HEK293 (cell line): ENCODE data around the gene LARP6.

Source experiments
- KLF10 ChIP-seq: fragments of 450-650 bp; IDR thresholded peaks from 2 replicates; pipeline ENCODE4 v1.5.1; 2018; ENCODE audit warnings: missing biosample characterization, mild to moderate bottlenecking, missing genetic modification characterization
- PBX3 ChIP-seq: sonication (generic); formaldehyde crosslinking; IDR thresholded peaks from 2 replicates; pipeline ENCODE4 v1.8.1; 2022; ENCODE audit warnings: mild to moderate bottlenecking, moderate library complexity, missing genetic modification reagents
- PRDM2 ChIP-seq: fragments of 450-650 bp; formaldehyde crosslinking; IDR thresholded peaks from 2 replicates; pipeline ENCODE4 v1.5.1; 2016; ENCODE audit warnings: missing biosample characterization, missing genetic modification characterization, borderline replicate concordance
- REST ChIP-seq: fragments of 450-650 bp; formaldehyde crosslinking; IDR thresholded peaks from 2 replicates; pipeline ENCODE4 v1.5.1; 2016; ENCODE audit warnings: missing biosample characterization, missing genetic modification characterization
- TRIM28 ChIP-seq: IDR thresholded peaks from 2 replicates; pipeline ENCODE4 v1.6.1; 2011; ENCODE audit warnings: low read length, control low read depth, borderline replicate concordance
- WT1 ChIP-seq: fragments of 450-650 bp; formaldehyde crosslinking; IDR thresholded peaks from 2 replicates; pipeline ENCODE4 v1.5.1; 2016; ENCODE audit warnings: missing biosample characterization, missing genetic modification characterization
- YY2 ChIP-seq: fragments of 450-650 bp; formaldehyde crosslinking; IDR thresholded peaks from 2 replicates; pipeline ENCODE4 v1.5.1; 2016; ENCODE audit warnings: missing biosample characterization, missing genetic modification characterization
- ZFP41 ChIP-seq: fragments of 450-650 bp; formaldehyde crosslinking; IDR thresholded peaks from 2 replicates; pipeline ENCODE4 v1.5.1; 2016; ENCODE audit warnings: missing biosample characterization, missing genetic modification characterization, borderline replicate concordance
- ZNF140 ChIP-seq: fragments of 450-650 bp; formaldehyde crosslinking; IDR thresholded peaks from 2 replicates; pipeline ENCODE4 v1.5.1; 2016; ENCODE audit warnings: missing biosample characterization, missing genetic modification characterization
- ZNF184 ChIP-seq: fragments of 450-650 bp; IDR thresholded peaks from 2 replicates; pipeline ENCODE4 v1.5.1; 2018; ENCODE audit warnings: missing biosample characterization, mild to moderate bottlenecking, missing genetic modification characterization
- ZNF302 ChIP-seq: fragments of 450-650 bp; formaldehyde crosslinking; IDR thresholded peaks from 2 replicates; pipeline ENCODE4 v1.5.1; 2016; ENCODE audit warnings: missing biosample characterization, missing genetic modification characterization, low read depth
- ZNF341 ChIP-seq: fragments of 450-650 bp; formaldehyde crosslinking; IDR thresholded peaks from 2 replicates; pipeline ENCODE4; 2016; ENCODE audit warnings: low read depth, missing biosample characterization, missing genetic modification characterization
- ZNF37A ChIP-seq: fragments of 450-650 bp; IDR thresholded peaks from 2 replicates; pipeline ENCODE4 v1.5.1; 2018; ENCODE audit warnings: missing biosample characterization, missing genetic modification characterization
- ZNF501 ChIP-seq: fragments of 450-650 bp; formaldehyde crosslinking; IDR thresholded peaks from 2 replicates; pipeline ENCODE4 v1.5.1; 2016; ENCODE audit warnings: missing biosample characterization, missing genetic modification characterization
- ZNF514 ChIP-seq: fragments of 450-650 bp; formaldehyde crosslinking; IDR thresholded peaks from 2 replicates; pipeline ENCODE4 v1.5.1; 2016; ENCODE audit warnings: missing biosample characterization, missing genetic modification characterization
- ZNF548 ChIP-seq: fragments of 450-650 bp; formaldehyde crosslinking; IDR thresholded peaks from 2 replicates; pipeline ENCODE4 v1.5.1; 2016; ENCODE audit warnings: missing biosample characterization, missing genetic modification characterization
- ZNF555 ChIP-seq: fragments of 450-650 bp; formaldehyde crosslinking; conservative IDR thresholded peaks from 2 replicates; pipeline ENCODE4 v1.5.1; 2017; ENCODE audit warnings: missing biosample characterization, mild to moderate bottlenecking, missing genetic modification characterization, inconsistent platforms
- ZNF560 ChIP-seq: fragments of 450-650 bp; formaldehyde crosslinking; IDR thresholded peaks from 2 replicates; pipeline ENCODE4 v1.5.1; 2017; ENCODE audit warnings: missing biosample characterization, missing genetic modification characterization, borderline replicate concordance
- ZNF600 ChIP-seq: fragments of 450-650 bp; formaldehyde crosslinking; IDR thresholded peaks from 2 replicates; pipeline ENCODE4 v1.5.1; 2016; ENCODE audit warnings: missing biosample characterization, missing genetic modification characterization
- ZNF623 ChIP-seq: fragments of 450-650 bp; formaldehyde crosslinking; IDR thresholded peaks from 2 replicates; pipeline ENCODE4 v1.5.1; 2016; ENCODE audit warnings: missing biosample characterization, missing genetic modification characterization
- ZNF658 ChIP-seq: fragments of 450-650 bp; formaldehyde crosslinking; IDR thresholded peaks from 2 replicates; pipeline ENCODE4; 2016; ENCODE audit warnings: missing biosample characterization, missing genetic modification characterization
- ZNF664 ChIP-seq: fragments of 450-650 bp; formaldehyde crosslinking; IDR thresholded peaks from 2 replicates; pipeline ENCODE4 v1.5.1; 2016; ENCODE audit warnings: missing biosample characterization, missing genetic modification characterization
- ZNF670 ChIP-seq: fragments of 450-650 bp; formaldehyde crosslinking; IDR thresholded peaks from 2 replicates; pipeline ENCODE4 v1.5.1; 2016; ENCODE audit warnings: missing biosample characterization, missing genetic modification characterization, low read depth
- ZNF701 ChIP-seq: fragments of 450-650 bp; formaldehyde crosslinking; IDR thresholded peaks from 2 replicates; pipeline ENCODE4 v1.5.1; 2016; ENCODE audit warnings: missing biosample characterization, missing genetic modification characterization
- ZNF843 ChIP-seq: fragments of 450-650 bp; formaldehyde crosslinking; IDR thresholded peaks from 2 replicates; pipeline ENCODE4 v1.5.1; 2016; ENCODE audit warnings: missing biosample characterization, missing genetic modification characterization
- TF ChIP-seq, protein P1 (sequence below): fragments of 450-650 bp; formaldehyde crosslinking; IDR thresholded peaks from 2 replicates; pipeline ENCODE4 v1.5.1; 2016; ENCODE audit warnings: missing biosample characterization, missing genetic modification characterization
- TF ChIP-seq, protein P2 (sequence below): fragments of 450-650 bp; formaldehyde crosslinking; IDR thresholded peaks from 2 replicates; pipeline ENCODE4 v1.5.1; 2017; ENCODE audit warnings: missing biosample characterization, missing genetic modification characterization
- TF ChIP-seq, protein P3 (sequence below): fragments of 450-650 bp; formaldehyde crosslinking; IDR thresholded peaks from 2 replicates; pipeline ENCODE4 v1.5.1; 2016; ENCODE audit warnings: missing biosample characterization, missing genetic modification characterization

LARP6 gene

DNA sequence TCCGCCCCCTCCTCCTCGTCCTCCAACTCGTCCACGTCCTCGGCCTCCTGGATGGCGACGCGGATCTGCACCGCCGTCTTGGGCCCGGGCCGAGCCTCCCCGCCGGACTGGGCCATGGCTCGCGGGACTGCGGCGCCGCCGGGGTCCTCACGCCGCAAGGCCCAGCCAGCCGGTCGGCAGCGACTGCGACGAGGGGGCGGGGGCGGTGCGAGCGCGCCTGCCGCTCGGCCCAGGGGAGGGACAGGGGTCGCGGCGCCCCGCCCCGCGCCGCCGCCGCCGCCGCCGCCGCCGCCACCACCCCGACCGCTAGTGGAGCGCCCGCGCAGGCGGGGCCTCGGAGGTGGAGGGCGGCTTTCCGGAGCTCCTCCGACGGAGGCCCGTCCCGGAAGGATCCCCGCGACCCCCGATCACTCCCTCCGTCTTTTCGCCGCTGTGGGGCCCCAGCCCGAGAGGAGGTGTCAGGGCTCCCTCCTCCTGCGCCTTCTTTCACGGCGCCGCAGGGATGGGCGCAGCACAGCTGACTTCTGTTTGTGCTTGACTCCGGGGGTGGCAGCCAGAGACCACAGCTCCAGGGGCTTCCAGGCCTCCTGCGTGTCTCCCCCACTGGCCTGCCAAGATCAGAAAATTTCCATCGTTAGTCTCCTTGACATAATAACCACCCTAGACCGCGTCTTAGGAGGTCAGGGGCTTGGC, at the start of gene LARP6 (continued):
- TF ChIP-seq ZNF623 (tag by site-specific recombination) (no peak), ZFP41 (tag by site-specific recombination) (no peak), ZNF302 (tag by site-specific recombination) (no peak), ZNF548 (tag by site-specific recombination) (no peak), ZNF658 (no peak), PRDM2 (tag by site-specific recombination) (no peak), ZNF555 (tag by site-specific recombination) (no peak), TRIM28 (no peak), PBX3 (CRISPR knock-in tag) (no peak), ZNF670 (tag by site-specific recombination) (no peak), ZNF843 (tag by site-specific recombination) (0 out of 2 replicates have a peak, but pooled peaks have one; percentile 41), REST (tag by site-specific recombination) (no peak), ZNF600 (tag by site-specific recombination) (peak; percentile 58; the same call in 1 of the 2 replicates), ZNF37A (tag by site-specific recombination) (no peak), YY2 (tag by site-specific recombination) (no peak), ZNF560 (tag by site-specific recombination) (no peak), ZNF664 (tag by site-specific recombination) (no peak), ZNF184 (no peak), WT1 (tag by site-specific recombination) (no peak), ZNF140 (no peak), ZNF341 (tag by site-specific recombination) (no peak), KLF10 (tag by site-specific recombination) (no peak; the same call in 1 of the 2 replicates), ZNF501 (tag by site-specific recombination) (0 out of 2 replicates have a peak, but pooled peaks have one; percentile 39), ZNF701 (no peak), ZNF514 (tag by site-specific recombination) (no peak)
- TF ChIP-seq, protein P1, sequence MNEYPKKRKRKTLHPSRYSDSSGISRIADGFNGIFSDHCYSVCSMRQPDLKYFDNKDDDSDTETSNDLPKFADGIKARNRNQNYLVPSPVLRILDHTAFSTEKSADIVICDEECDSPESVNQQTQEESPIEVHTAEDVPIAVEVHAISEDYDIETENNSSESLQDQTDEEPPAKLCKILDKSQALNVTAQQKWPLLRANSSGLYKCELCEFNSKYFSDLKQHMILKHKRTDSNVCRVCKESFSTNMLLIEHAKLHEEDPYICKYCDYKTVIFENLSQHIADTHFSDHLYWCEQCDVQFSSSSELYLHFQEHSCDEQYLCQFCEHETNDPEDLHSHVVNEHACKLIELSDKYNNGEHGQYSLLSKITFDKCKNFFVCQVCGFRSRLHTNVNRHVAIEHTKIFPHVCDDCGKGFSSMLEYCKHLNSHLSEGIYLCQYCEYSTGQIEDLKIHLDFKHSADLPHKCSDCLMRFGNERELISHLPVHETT = no peak
- TF ChIP-seq, protein P2, sequence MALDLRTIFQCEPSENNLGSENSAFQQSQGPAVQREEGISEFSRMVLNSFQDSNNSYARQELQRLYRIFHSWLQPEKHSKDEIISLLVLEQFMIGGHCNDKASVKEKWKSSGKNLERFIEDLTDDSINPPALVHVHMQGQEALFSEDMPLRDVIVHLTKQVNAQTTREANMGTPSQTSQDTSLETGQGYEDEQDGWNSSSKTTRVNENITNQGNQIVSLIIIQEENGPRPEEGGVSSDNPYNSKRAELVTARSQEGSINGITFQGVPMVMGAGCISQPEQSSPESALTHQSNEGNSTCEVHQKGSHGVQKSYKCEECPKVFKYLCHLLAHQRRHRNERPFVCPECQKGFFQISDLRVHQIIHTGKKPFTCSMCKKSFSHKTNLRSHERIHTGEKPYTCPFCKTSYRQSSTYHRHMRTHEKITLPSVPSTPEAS (tag by site-specific recombination) = no peak
- TF ChIP-seq, protein P3, sequence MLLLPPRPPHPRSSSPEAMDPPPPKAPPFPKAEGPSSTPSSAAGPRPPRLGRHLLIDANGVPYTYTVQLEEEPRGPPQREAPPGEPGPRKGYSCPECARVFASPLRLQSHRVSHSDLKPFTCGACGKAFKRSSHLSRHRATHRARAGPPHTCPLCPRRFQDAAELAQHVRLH (tag by site-specific recombination) = no peak
